VCaP (cell line): Measurements from ENCODE around the gene FHOD3.

Experiments used
- H3K27ac ChIP-seq: fragments of 450-650 bp; 2 replicates; pipeline ENCODE4 v1.5.1; 2017
- TF ChIP-seq, protein P1 (sequence below): fragments of 450-650 bp; conservative IDR thresholded peaks from 2 replicates; pipeline ENCODE4 v1.5.1; 2017; ENCODE audit warnings: mild to moderate bottlenecking, moderate library complexity

Gene FHOD3

DNA sequence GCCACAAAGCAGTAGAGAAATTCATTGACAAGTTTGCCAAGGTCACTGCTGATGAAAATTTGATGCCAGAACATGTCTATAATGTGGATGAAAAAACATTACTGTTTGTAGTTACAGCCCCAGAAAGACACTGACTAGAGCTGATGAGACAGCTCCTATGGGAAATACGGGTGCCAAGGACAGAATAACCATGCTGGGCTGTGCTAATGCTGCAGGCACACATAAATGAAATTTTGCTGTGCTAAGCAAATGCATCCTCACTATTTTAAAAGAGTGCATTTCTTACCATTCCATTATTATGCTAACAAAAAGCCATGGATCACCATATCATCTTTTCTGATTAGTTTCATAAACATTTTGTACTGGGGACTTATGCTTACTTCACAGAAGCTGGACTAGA is 208.2 kb downstream of the FHOD3 start:
- TF ChIP-seq, protein P1, sequence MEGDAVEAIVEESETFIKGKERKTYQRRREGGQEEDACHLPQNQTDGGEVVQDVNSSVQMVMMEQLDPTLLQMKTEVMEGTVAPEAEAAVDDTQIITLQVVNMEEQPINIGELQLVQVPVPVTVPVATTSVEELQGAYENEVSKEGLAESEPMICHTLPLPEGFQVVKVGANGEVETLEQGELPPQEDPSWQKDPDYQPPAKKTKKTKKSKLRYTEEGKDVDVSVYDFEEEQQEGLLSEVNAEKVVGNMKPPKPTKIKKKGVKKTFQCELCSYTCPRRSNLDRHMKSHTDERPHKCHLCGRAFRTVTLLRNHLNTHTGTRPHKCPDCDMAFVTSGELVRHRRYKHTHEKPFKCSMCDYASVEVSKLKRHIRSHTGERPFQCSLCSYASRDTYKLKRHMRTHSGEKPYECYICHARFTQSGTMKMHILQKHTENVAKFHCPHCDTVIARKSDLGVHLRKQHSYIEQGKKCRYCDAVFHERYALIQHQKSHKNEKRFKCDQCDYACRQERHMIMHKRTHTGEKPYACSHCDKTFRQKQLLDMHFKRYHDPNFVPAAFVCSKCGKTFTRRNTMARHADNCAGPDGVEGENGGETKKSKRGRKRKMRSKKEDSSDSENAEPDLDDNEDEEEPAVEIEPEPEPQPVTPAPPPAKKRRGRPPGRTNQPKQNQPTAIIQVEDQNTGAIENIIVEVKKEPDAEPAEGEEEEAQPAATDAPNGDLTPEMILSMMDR, result no peak
- no peak overlapping the region for H3K27ac ChIP-seq

DNA sequence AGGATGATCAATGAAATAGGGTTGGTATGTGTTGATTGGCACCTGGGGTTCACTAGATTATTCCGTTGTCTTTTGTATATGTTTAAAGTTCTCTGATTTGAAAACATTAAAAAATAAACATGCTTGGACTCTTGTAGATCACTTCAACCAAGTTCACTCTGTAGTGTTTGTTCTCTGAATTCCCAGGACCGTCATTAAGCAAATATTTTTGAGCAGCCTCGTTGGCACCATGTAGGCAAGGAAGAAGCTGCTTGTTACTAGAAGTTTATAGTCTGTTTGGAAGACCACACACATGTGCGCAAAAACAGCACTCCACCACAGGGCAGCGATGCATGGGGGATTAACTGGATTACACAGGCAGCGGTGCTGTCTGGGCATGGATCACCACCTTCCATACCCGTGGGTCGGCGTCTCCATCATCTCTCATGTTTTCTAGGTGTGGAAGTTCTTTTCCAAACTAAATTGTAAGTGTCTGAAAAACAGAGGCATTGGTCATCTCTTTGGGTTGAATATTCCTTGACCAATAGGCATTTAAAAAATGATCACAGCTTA is 212.2 kb downstream of the FHOD3 start:
- H3K27ac ChIP-seq, result 0 out of 2 replicates have a peak overlapping the region, but pooled peaks have one; percentile 18
- TF ChIP-seq, protein P1, result no peak

DNA sequence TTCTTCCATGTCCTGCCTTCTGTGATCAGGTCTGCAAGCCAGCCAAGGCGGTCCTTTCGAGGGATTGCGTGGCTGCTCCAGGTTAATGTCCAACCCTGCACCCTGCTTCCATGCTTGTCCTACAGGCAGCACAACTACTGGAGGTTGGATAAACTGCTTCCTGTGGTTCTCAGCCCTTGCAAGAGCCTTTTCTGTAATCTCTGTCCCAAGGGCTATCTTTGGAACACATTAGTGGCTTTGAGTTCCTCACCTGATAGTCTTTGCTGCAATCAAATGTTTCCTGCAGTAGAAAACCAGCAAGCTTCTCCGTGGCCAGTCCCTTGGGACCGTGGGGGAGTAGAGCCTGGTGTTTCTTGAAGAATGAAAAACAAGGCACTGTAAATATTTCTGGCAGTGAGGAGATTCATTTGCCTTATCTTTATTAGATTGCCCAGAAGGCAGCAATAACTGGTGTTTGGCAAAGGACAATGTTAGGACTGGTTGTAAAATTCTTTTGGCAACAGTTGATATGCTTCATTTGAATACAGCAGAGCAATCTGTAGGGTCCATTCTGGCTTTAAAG is 214.4 kb downstream of the FHOD3 start:
- TF ChIP-seq, protein P1, result no peak
- peak overlapping the region; percentile 89 for H3K27ac ChIP-seq

DNA sequence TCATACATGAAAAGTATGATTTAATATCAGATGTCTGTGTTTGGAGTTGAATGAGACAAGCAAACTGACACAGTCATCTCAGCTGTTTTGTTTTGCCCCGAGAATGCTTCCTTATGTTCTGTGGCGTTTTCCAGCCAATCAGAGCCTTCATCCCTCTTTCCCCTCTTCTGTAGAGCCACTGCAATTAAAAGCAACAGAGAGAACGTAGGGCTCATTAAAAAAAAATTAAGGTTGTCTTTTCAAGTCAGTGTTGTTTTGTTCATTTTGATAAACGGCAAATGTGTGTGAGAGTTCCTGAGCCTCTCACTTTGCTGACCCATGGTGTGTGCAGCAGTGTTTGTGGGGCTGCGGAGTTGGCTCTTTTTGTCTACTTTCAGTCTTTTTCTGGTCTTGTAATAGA is 216.0 kb downstream of the FHOD3 start:
- TF ChIP-seq, protein P1, result no peak
- H3K27ac ChIP-seq, result peak overlapping the region; percentile 89

DNA sequence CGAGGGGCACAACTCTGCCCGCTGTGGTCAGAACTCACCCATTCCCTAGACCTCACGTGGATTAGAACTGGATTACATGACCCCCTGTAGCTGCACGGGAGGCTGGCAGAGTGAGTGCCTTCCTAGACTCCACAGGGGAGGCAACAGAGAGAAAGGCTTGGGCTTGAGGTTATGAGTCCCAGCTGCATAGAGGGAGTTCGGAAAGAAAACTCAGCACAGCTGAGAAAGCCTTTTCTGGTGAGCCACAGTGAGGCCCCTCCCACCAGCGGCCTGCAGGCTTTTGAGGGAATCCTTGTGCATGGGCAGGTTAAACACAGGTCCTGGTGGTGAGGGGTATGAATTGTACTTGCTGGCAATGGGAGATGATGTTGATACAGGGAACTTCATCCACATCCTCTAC is 217.3 kb downstream of the FHOD3 start:
- TF ChIP-seq, protein P1, result no peak
- H3K27ac ChIP-seq, result no peak overlapping the region

DNA sequence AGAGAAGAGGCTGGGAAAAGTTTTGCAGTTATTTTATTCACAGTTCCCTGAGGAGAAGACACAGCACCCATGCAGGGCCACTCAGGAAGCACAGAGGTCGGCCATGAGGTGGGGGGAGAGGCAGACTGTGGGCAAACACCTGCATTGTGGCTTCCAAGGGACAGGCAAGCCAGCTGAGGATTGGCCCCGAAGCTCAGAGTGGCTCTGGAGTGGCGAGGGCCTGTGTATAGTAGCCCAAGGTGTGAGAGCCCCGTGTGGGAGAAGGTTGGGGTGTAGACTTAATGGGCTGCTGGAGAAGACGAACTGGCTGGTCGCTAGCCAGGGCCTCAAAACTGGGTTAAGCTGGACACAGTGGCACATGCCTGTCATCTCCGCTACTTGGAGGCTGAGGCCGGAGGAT is 218.7 kb downstream of the FHOD3 start:
- TF ChIP-seq, protein P1, result no peak
- H3K27ac ChIP-seq, result no peak overlapping the region

DNA sequence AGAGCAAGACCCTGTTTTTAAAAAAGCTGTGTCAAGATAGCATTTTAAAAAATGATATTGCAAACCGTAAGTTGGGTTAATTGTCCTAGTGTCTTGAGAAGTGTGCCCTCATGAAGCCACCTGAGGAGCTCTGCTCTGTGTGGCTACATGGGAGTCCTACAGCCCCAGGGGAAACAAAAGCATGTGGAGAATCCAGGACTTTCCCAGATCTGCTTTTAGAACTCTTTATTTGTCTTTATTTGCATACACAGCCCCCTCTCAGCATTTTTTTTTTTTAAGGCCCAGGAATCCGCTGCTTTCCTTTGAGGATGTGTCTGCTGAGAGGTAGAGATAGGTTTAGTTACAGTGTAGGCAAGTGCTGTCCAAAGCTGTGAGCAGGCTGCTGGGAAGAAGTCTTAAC is 219.2 kb downstream of the FHOD3 start:
- H3K27ac ChIP-seq, result no peak overlapping the region
- TF ChIP-seq, protein P1, result no peak
